ENCODE measurements around the gene LSM12.

DNA sequence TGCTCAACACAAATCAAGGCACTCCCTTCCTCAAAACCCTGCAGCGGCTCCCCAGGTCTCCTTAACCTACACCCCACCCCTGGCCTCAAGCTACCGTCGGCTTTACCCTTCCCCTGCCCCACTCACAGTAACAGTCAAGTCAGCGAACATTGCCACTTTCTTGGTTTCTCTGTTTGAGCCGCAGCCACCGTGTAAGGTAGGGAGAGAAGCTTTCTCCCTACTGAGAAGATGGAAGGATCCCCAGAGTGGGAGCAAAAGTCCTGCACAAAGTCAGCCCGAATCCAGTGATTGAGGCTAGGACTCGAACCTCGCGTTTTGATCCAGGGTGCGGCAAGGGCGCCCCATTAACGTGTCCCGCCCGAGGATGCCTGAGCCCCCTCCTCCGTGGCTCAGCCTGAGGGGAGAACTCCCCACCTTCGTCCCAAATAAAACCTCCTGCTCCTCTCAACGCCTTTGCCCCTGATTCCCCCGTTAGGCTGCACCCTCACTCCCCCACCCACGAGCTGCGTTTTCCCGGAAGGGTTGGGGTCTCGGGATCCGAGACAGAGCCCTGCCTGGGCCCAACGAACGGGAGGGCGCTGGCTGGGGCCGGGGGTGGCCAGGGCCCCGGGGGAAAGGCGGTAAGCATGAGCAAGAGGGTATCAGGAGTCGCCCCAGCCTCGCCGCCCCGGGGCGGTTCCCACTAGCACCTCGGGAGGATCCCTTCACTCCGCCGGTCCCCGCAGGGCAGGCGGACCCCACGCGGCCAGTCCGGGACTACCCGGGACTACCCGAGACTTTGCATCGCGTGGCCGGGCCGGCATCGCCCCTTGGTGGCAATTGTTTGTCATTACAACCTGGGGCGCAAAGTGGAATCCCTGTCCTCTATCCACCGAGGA lies 72.0 kb downstream of the LSM12 start:
- TF ChIP-seq, protein P1, sequence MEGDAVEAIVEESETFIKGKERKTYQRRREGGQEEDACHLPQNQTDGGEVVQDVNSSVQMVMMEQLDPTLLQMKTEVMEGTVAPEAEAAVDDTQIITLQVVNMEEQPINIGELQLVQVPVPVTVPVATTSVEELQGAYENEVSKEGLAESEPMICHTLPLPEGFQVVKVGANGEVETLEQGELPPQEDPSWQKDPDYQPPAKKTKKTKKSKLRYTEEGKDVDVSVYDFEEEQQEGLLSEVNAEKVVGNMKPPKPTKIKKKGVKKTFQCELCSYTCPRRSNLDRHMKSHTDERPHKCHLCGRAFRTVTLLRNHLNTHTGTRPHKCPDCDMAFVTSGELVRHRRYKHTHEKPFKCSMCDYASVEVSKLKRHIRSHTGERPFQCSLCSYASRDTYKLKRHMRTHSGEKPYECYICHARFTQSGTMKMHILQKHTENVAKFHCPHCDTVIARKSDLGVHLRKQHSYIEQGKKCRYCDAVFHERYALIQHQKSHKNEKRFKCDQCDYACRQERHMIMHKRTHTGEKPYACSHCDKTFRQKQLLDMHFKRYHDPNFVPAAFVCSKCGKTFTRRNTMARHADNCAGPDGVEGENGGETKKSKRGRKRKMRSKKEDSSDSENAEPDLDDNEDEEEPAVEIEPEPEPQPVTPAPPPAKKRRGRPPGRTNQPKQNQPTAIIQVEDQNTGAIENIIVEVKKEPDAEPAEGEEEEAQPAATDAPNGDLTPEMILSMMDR (conservative IDR thresholded peaks at IDR 0.05; ENCODE audit: low read depth, low read length), result peak; percentile 69
- no peak for TF ChIP-seq EZH2 (IDR thresholded peaks at IDR 0.05; ENCODE audit: borderline replicate concordance, low read depth, low read length, poor library complexity, severe bottlenecking)
